Measurements from ENCODE around the gene SLC18A3. TPM values are rescaled to one million over a fixed set of nuclear protein-coding genes. Genes with fewer than 3 reads are reported as not detected.

Gene SLC18A3
- under 0.01 and 0.13 TPM in 2 replicates for total RNA-seq

DNA sequence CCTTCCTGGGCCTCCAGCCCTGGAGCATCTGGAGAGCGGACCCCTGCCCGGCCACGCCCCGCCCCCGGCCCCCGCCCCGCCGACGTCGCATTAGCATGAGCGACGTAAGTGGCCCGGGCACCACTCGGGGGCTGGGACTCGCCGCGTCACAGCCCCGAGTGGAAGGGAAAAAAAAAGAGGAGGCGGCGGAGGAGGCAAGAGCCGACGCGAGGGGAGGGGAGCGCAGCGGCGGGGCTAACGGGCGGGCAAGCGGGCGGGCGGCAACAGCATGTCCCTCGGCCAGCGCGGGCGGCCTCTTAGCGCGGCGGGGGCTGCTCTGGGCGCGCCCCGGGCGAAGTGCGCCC lies at the start of gene SLC18A3:
TSS of gene SLC18A3 (plus strand) at position 197 of the 344 bp plus-strand sequence. CDS start 431 bp downstream, outside the sequence.

DNA sequence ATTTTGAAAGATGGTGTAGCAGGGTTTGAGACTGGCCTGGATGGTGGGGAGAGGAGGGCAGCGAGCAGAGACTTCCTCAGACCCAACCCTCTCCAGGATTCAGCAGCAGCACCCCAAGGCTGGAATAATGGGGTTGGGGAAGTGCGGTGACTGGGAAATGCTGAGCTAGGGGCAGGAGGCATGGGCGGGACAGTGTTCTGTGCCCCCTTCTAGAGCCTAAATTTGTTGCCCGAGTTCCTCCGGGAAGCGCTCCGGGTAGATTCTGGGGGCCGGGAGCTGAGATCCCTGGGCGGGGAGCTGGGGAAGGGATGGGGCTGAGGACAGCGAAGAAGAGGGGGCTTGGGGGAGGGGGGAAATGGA lies 3.8 kb downstream of the SLC18A3 start, which contains the start of gene CHAT:
TSS of gene CHAT (plus strand) at position 156 of the 360 bp plus-strand sequence. CDS start at position 309, 153 bp downstream.

Other genes with a start within 250 kb of the SLC18A3 start
- not detected in 2 replicates for gene DRGX, start 214.2 kb upstream of the SLC18A3 start, total RNA-seq
- 3.7 and 4.6 TPM in 2 replicates for gene ERCC6, start 71.2 kb upstream of the SLC18A3 start, total RNA-seq
- gene CHAT, start 3.7 kb downstream of the SLC18A3 start, total RNA-seq, result not detected in 2 replicates
- gene C10orf53, start 69.3 kb downstream of the SLC18A3 start, total RNA-seq, result not detected in 2 replicates
- gene OGDHL, start 152.0 kb downstream of the SLC18A3 start, total RNA-seq, result 0.98 and 18.1 TPM in 2 replicates